AG09309 (cell line): ENCODE data around the gene TGFB2.

Experiments used
- DNase-seq: peaks from one replicate; pipeline ENCODE4 v3.0.0-alpha.2; 2010; ENCODE audit warnings: low read depth
- H3K4me3 ChIP-seq: 2 replicates; pipeline ENCODE4 v1.5.1; 2011; ENCODE audit warnings: mild to moderate bottlenecking, low read depth, low read length, moderate library complexity; ENCODE audit not compliant: control insufficient read depth
- CTCF ChIP-seq: IDR thresholded peaks from 2 replicates; pipeline ENCODE4 v1.5.1; 2011; ENCODE audit warnings: mild to moderate bottlenecking, low read depth, low read length, inconsistent platforms; ENCODE audit not compliant: insufficient read depth, control insufficient read depth; ENCODE audit errors: missing control alignments

TGFB2 gene

DNA sequence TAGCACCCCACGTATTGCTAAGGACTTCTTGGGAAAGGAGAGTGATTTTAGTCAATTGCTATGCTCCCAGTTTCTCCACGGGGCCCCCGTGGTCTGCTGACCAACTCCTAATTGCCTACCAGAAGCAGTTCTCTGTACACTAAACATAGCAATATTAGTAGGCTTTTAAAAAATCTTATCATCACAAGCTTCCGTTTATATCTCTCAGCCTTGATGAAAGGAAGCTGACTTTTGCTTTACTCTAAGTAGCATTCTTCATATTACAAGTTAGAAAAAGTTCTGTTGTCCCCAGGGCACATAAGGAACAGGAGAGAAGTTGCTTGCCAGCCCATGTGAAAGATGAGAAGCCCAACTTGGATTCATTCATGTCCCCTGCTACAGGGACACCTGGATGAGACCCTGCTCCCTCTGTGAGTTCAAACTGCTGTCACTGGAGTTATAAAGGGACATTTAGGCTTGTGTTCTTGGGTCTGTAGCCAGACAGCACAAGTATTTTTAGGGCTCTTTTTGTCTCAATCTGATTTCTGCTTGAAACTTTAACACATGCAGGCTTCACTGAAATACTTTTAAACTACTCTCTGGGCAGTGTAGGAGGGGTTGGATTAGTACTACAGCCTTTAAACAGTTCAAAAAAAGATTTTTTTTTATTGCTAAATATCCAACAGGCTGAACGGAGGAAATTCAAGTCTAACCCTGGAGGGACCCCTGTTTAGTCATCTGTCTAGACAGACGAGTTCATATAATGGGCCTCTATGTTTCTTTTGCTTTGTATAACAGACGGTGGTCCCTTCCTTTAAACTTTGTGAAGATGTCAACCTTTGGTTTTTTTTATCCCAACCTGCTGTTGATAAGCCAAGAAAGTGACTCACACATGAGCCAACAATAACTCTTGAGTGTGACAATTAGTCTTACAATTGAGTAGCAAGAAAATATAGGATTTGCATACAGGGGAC, 29.5 kb downstream of the TGFB2 start:
- no peak for DNase-seq
- no peak overlapping the region for H3K4me3 ChIP-seq
- TF ChIP-seq CTCF = no peak

DNA sequence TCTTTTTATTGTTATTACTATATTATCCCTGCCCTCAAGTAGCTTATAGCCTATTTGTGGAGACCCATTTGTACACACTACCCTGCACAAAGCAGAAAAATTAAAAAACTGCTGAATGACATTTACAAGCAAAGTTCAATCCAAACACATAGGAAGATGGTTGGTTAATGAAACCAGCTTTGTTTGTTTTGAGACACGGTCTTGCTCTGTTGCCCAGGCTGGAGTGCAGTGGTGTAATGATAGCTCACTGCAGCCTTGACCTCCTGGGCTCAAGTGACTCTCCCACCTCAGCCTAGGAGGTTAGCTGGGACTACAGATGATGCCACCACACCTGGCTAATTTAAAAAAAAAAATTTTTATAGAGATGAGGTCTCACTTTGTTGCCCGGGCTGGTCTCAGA, 31.6 kb downstream of the TGFB2 start:
- H3K4me3 ChIP-seq = no peak overlapping the region
- no peak for TF ChIP-seq CTCF
- DNase-seq = no peak

GRCh38 chr1:218377143-218377660, 32.1 kb downstream of the TGFB2 start:
- peak; percentile 96 for DNase-seq
- TF ChIP-seq CTCF = no peak

GRCh38 chr1:218380125-218380977, 35.2 kb downstream of the TGFB2 start:
- DNase-seq = peak; percentile 87
- H3K4me3 ChIP-seq = no peak overlapping the region
- no peak for TF ChIP-seq CTCF

More at GRCh38 chr1:218377143-218377660, 32.1 kb downstream of the TGFB2 start:
- no peak overlapping the region for H3K4me3 ChIP-seq

- no peak for TF ChIP-seq CTCF
These were observed 37.1 kb downstream of the TGFB2 start for GRCh38 chr1:218382261-218382660.

GRCh38 chr1:218383051-218383450, 37.9 kb downstream of the TGFB2 start:
- no peak for TF ChIP-seq CTCF
- DNase-seq = no peak

More at GRCh38 chr1:218382261-218382660, 37.1 kb downstream of the TGFB2 start:
- no peak overlapping the region for H3K4me3 ChIP-seq
- no peak for DNase-seq

More at GRCh38 chr1:218383051-218383450, 37.9 kb downstream of the TGFB2 start:
- no peak overlapping the region for H3K4me3 ChIP-seq
